ENCODE results near the gene ANGPTL3.

The ANGPTL3 gene

DNA sequence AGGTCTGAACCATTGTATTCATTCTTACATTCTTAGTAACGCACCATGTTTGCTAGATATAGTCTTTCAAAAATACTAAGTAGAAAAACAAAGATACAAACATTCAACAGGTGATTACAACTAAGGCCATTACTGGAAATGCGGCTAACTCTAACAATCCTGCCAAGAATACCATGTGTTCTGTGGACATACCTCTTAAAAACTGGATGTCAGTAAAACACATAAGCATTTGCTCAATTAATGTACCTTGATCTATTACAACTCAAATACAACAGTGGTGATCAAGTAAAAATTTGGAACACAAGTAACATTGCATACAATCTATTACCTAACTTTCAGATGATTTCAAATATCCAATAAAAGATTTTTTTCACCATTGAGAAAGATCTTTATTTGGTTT lies 15.4 kb downstream of the ANGPTL3 start:
- TF ChIP-seq, protein P1, sequence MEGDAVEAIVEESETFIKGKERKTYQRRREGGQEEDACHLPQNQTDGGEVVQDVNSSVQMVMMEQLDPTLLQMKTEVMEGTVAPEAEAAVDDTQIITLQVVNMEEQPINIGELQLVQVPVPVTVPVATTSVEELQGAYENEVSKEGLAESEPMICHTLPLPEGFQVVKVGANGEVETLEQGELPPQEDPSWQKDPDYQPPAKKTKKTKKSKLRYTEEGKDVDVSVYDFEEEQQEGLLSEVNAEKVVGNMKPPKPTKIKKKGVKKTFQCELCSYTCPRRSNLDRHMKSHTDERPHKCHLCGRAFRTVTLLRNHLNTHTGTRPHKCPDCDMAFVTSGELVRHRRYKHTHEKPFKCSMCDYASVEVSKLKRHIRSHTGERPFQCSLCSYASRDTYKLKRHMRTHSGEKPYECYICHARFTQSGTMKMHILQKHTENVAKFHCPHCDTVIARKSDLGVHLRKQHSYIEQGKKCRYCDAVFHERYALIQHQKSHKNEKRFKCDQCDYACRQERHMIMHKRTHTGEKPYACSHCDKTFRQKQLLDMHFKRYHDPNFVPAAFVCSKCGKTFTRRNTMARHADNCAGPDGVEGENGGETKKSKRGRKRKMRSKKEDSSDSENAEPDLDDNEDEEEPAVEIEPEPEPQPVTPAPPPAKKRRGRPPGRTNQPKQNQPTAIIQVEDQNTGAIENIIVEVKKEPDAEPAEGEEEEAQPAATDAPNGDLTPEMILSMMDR (IDR thresholded peaks at IDR 0.05) = no peak

DNA sequence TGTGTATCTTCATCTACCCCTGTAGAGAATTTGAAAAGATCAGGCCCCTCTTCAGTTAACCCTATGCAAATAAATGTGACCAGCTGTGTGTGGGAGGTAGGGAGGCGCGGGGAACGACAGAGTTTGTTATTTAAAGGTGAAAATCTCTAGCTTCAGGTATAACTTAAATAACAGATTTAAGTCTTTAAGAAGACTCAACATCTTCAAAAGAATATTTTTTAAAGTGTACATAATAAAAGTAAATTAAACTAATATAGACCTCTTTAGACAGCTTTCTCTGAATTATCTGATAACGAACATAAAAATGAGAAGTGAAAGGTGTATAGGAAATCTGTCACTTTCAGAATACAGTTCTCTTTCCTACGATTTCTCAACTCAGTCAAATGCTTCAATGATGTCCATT lies 16.0 kb downstream of the ANGPTL3 start:
- TF ChIP-seq, protein P1 (IDR thresholded peaks at IDR 0.05) = no peak

DNA sequence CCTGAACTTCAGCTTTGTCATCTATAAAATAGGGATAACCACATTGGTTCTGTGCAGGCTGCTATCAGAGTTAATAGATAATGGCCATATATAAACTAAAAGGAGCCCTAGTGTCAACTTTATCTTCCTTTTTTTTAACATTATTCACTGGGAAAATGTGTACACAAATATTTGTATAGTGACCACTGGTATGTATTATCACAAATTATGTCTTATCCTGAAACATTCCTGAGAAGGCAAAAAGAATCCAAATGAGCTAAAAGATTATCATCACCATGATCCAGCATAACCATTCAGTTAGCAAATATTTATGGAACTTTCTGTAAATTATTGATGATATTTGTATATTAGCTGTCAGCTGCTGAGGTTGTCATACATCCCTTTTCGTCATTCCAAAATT lies 16.6 kb downstream of the ANGPTL3 start:
- TF ChIP-seq, protein P1 (IDR thresholded peaks at IDR 0.05) = no peak

DNA sequence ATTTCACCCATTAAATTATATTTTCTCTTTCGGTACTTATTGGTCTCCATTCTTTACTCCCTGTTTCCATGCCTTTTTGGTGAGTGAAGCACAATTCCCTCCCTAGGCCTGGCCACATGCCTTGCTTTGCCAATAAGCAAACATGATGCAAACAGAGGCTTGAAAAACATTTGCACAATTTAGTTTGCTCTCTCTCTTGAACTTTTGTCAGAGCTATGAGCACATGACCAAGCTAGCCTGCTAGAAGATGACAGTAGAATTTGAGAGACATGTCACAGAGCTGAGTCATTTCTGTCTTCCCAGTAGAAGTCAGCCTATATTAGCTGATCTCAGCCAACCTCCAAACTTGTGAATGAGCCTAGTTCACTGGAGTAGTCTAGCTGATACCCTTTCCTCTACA lies 24.6 kb downstream of the ANGPTL3 start:
- TF ChIP-seq, protein P1 (IDR thresholded peaks at IDR 0.05) = no peak

DNA sequence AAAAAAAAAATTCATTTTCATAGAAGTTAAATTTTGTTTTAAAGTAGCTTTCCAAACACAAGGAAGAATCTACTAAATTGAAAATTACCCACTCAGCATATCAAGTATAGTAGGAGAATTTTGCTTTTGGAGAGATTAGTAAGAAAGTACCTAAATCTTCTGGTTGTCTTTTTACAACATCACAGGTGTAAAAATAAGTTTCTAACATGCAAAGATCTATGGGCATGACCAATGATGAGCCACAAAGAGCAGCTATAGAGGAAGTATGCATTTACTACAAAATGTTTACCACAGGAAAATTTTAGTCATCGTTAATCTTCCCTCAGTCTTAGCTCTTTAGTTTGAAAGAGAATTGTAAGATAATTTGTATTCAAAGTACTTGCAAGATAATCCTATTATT lies 28.1 kb downstream of the ANGPTL3 start:
- TF ChIP-seq, protein P1 (IDR thresholded peaks at IDR 0.05) = no peak

DNA sequence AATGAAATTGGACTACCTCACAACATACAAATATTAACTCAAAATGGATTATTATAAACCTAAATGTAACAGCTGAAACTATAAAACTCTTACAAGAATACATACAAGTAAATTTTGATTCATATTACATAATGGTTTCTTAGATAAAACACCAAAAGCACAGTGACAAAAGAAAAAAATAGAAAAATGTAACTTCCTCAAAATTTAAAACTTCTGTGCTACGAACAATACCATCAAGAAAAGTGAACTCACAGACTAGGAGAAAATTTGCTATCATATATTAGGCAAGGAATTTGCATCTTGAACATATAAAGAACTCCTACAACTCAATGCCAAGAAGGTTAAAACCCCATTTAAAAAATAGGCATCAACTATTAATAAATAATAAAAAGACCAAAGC lies 31.2 kb downstream of the ANGPTL3 start:
- TF ChIP-seq, protein P1 (IDR thresholded peaks at IDR 0.05) = no peak

DNA sequence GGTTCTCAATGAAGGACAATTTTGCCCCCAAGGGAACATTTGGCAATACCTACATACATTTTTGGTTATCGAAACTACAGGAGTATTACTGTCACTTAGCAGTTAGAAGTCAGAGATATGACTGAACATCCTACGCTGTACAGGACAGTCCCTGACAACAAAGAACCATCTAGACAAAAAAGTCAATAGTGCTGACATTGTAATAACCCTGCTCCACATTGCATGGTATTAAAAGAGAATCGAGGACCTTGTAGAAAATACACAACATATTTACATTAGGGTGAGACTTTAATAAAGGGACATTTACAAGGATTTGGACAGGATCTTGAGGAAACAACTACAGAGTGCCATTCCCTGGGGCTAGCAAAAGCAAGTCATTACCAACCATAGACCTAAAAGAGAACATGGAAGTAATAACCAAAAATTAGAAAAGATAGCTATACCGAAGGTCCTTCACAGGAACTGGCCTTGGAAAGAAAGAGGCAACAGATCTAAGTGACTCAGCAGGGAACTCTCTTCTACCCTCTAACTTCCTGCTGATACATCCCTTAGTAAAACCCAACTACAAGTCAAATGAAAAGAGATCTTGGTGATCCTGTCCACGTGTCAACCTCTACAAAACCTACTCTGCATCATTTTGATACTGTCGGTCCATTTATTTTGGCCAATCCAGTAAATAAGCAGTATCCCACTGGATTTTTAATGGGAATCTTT lies 40.2 kb downstream of the ANGPTL3 start:
- TF ChIP-seq, protein P1 (IDR thresholded peaks at IDR 0.05) = no peak

DNA sequence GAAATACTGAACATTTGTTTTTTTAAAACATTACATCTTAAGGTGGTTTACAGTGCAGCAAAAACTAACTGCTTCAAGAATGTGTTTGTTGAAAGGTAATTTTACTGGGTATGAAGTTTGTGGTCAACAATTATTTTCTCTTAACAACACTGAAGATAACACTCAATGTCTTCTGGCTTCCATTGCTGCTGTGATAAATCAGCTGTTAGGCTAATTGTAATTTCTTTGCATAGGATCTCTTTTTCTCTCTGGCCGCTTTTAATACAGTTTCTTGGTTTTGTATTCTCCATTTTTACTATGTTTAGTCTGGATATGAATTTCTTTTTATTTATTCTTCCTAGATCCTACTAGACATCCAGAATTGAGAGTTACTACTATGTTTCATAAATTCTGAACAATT lies 46.0 kb downstream of the ANGPTL3 start:
- TF ChIP-seq, protein P1 (IDR thresholded peaks at IDR 0.05) = no peak

Measured in LNCAP (cell line).